HG03025 (cell line): ENCODE measurements around the gene CRABP2.

Experiments
- ATAC-seq: cut with Tn5 transposase; IDR thresholded peaks from one replicate; pipeline ENCODE4 v1.9.1; 2021; ENCODE audit warnings: mild to moderate bottlenecking, moderate library complexity; ENCODE audit not compliant: unreplicated experiment, low FRiP score

CRABP2 gene

DNA sequence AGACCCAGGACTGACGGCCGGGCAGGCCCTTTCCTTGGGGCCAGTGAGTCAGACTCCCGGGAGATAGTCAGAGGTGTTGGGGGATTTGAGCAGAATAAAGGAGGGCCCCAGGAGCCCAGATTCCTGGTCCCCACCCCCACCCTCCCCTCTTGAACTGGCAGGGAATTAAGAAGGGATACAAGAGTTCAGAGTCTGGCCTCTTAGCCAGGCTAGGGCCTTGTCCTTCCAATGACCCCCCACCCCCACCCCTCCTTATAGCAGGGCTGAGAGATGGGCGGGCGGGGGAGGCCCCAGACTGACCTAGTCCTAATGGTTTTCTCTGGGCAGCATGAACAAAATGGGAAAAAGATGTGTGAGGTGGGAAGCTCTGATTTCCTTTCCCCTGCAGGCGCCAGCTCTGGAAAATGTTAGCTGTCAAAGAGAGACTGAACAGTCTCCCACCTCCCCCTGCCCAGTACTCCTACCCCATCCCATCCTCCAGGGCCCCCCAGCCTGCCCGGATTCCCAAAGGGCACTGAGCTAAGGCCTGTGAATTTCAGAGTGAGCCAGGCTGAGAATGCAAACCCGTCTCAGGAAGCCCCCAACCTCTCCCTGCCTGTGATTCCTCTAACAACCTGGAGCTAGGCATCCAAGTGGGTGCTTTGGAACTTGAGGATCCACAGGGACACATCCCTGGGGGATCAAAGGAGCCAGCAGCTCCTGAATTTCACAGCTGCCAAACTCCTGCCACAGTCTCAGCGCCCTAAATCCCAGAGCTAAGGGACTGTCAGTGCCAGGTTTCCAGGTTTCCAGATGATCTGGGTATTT, 5.8 kb upstream of the CRABP2 start:
- no peak for ATAC-seq

DNA sequence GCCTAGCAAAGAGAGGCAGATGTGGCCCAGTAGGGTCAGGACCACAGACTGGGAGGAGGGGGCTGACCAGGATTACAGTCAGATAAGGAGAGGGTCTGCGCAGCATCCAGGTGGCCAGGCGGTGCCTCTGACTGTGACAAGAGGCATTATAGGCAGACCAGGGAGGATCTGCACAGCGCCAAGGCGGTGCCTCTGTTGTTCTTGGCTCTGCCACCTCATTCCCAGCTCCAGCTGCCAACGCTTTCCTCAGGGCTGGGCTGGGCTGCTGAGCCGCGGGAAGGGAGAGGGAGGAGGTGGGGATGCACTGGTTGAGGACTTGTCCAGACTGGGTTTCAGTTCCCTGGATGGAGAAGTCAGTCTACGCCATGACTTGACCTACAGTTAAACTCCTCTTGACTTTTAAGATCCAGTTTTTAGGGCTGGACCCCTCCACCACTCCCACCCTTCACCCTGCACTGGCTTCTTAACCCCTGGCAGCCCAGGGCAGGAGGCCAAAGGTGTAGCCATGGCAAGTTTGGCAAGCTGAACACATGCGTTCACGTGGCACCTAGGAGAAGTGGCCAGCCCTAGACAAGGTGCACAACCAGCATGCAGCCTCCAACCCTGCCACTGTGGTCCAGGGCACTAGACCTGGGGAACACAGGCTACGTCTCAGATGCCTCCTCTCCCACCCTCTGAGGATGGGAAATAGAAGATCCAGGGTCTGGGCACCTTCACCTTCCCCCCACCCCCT, 4.5 kb upstream of the CRABP2 start:
- no peak for ATAC-seq

DNA sequence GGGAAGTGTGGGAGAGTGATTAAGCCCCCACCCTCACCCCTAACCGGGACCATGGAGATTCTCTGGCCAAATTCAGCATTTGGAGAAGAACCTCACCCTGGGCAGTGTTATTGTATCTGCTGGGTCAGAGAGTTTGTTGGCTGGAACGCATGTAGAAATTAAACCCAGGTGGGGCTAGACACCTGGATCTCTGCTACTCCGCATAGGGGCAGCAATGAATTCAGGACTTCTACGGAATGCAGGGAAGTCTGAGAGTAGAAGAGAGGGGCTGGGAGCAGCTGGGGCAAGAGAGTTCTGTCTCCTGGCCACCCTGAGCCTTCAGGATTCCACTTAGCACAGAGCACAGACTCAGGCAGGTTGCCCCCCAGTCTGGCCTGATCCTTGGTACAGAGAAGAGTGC, 3.6 kb upstream of the CRABP2 start:
- no peak for ATAC-seq

DNA sequence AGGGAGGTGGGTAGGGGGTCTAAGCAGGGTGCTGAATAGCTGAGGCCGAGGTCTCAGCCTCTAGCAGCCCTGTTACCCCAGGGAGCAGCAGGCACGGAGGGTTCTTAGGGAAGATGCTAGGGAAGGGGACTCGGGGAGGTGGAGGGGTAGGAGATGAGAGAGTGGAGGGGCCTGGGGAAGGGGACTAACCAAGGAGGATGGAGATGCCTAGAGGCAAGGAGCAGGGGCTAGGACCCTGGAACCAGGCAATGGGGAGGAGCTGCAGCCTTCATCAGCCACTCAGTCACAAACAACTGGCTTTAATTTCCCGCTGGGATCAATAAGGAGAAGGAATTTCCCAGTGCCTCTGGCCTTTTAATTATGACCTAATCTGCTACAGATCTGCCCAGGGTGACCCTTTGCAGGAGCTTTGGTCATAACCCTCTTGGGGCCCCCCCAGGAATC, 2.9 kb upstream of the CRABP2 start:
- no peak for ATAC-seq

- ATAC-seq, result no peak
These were observed 2.2 kb upstream of the CRABP2 start for GRCh38 chr1:156707417-156708217.

GRCh38 chr1:156706657-156707416, 1.5 kb upstream of the CRABP2 start:
- ATAC-seq, result no peak

DNA sequence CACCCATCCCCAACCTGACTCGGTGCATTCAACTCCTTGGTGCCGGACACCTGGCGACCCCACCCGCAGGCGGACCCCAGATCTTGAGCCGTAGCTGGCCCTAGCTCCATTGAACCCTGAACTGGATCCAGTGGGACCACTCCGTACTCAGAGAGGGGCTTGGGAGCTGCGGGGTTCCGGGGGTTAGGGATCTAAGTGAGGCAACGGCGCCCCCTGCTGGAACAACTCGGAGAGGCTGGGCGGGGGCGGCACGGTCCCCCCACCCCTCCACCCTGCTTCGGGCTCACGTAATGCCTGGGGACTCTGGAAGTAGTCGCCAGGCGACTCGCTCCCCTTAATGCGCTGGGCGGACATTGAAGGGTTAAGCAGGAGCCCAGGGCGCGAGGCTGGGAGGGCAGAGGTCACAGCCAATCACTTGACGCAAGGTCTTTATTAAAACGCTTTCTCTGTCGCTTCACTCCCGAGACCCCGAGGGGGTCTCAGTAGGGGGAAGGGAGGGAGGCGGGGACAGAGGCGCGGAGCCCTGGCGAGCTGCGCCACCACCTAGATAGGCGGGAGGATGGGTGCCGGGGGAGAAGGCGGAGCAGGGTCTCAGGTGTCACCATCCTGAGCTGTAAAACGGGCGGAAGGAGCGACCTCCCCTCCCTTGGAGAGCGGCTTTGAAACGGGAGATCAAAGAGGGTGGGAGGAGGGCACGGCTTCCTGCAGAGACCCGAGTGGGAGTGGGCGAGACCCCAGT, 704 bp upstream of the CRABP2 start:
- ATAC-seq, result no peak

DNA sequence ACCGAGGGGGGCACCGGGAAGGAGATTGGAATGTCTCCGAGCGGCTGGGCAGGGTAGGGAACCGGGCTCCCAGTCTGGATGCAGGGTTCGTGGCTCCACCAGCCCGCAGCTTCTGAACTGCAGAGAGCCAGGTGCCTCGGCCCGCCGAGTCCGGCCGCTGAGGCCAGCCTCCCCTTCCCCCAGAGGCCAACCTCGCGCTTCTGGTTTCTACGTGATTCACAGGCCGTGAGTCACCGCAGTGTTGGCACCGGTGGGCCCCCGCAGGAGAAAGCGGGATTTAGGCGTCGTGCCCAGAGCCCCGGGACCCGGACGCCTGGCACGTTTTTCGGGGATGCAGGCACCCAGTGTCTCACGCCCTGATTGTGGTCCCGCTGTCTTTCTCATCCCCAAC, 458 bp downstream of the CRABP2 start:
- no peak for ATAC-seq

- ATAC-seq, result no peak
These were observed 1.1 kb downstream of the CRABP2 start for GRCh38 chr1:156704166-156704711.

- ATAC-seq, result no peak
These were observed 1.6 kb downstream of the CRABP2 start for GRCh38 chr1:156703741-156704140.

DNA sequence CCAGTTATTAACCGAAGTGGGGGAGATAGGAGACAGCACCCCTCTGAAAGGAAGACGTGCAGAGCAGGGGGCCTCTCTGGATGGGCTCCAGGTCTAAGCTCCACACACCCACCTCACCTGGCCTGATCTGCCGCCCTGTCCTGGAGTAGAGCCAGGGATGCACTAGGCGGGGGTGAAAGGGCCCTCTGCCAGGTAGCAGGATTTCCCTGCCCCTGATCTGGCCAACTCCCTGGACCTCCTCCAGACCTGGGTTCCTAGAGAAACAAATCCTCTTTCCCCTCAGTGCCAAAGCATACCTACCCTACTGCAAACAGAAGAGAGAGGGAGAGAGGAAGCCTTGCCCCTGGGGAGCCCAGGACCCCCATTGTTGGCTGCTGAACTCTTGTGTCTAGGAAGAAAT, 2.0 kb downstream of the CRABP2 start:
- ATAC-seq, result no peak

GRCh38 chr1:156700736-156701531, 4.4 kb downstream of the CRABP2 start:
- ATAC-seq, result no peak

- ATAC-seq, result no peak
These were observed 6.4 kb downstream of the CRABP2 start for GRCh38 chr1:156698995-156699394.

DNA sequence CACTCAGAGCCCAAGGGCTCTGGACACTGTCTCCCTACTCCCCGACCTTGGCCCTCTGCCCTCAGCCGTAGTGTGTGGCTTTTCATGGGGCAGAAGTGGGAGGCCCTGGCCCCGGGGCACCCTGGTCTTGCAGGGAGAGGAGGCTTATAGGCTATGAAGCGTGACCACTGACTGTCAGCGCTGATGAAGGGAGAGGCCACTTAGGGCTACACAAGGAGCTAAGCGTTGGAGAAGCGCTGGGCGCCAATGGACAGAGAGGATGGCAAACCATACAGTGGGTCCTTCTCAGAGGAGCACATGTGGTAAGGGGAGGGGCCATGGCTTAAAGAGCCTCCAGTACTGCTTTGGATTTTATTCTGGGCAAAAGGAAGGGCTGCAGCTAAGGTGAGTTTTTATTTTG, 7.9 kb downstream of the CRABP2 start:
- no peak for ATAC-seq

GRCh38 chr1:156696755-156697154, 8.6 kb downstream of the CRABP2 start:
- no peak for ATAC-seq

DNA sequence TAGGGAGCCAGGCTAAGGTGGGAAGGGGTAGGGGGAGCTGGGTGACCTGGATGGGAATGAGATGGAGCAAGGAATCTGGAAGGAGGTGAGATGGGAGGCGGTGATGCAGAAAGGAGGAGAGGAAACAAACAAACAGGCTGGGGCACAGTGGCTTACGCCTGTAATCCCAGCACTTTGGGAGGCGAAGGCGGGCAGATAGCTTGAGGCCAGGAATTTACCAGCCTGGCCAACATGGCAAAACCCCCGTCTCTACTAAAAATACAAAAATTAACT, 10.8 kb downstream of the CRABP2 start:
- ATAC-seq, result no peak

GRCh38 chr1:156693848-156694689, 11.3 kb downstream of the CRABP2 start:
- ATAC-seq, result no peak
